Measurements from ENCODE around the gene IL6. TPM values are rescaled to one million over a fixed set of nuclear protein-coding genes. Genes with fewer than 3 reads are reported as not detected.

IL6 gene
- total and polyA plus RNA-seq, 9 of the 15 experiments (the other 6 are each of a cell fraction or from before 2014, with no cell fraction given) = 0.76 to 2.9 (median 1.5) TPM

DNA sequence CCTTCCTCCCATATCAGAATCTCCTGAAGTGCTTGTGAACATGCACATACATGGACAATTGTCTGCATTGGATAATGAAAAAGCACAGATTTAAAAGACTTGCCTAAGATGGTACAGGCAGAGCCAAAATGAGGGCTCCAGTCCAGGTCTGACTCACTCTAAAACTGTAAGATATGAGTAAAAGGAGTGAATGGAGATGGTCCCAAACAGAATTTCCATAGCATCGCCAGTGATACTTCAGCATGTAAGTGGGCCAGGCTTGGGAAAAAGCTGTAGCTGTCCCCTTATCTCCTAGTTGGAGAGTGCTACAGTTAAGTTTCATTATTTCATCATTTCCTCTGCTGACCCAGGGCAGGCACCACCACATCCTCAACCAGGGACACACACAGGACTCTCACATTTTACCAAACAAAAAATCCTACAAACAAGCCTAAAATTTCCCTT lies 26.4 kb upstream of the IL6 start (continued):
- no peak for TF ChIP-seq MCM3 (IDR thresholded peaks at IDR 0.05)
- TF ChIP-seq NBN (IDR thresholded peaks at IDR 0.05; ENCODE audit: low read depth) = no peak
- peak; percentile 31; the same call in 1 of the 2 replicates for TF ChIP-seq ZNF24 (IDR thresholded peaks at IDR 0.05)
- TF ChIP-seq ZNF644 (tag; IDR thresholded peaks at IDR 0.05; ENCODE audit: low read depth) = peak; percentile 59; the same call in 1 of the 2 replicates
- TF ChIP-seq ELF1 (tag; IDR thresholded peaks at IDR 0.05) = no peak
- TF ChIP-seq CBX5 (IDR thresholded peaks at IDR 0.05; ENCODE audit: borderline replicate concordance, low read depth) = no peak

DNA sequence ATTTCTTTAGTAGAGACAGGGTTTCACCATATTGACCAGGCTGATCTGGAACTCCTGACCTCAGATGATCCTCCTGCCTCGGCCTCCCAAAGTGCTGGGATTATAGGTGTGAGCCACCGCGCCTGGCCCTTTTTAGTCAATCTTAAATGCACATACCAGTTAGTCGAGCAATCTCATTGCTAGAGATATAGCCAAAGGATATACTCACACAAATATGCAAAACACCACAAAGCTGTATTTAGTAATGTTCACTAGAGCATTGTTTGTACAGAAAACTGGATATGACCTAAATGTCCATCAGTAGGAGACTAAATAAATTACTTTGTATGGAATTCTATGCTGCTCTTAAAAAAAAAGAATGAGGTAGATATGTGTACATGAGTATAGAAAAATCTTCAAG lies 24.5 kb upstream of the IL6 start:
- H3K9me3 ChIP-seq (replicated peaks; ENCODE audit: control insufficient read depth, insufficient read depth, low read depth, low read length) = no peaks in the 10 kb centered on the region
- ATAC-seq (peak; percentile 15), DNase-seq (ENCODE audit: extremely low read depth in 1 of 4, low spot score in 3 of 4) (no peak), FAIRE-seq (no peak)
- H3K27ac ChIP-seq (ENCODE audit: extremely low read depth, low read depth, low read length) = peak overlapping the region; percentile 65
- no peaks in the 10 kb centered on the region for H3K27me3 ChIP-seq (ENCODE audit: control insufficient read depth in 2 of 2, insufficient read depth in 2 of 2, low read length in 2 of 2)
- WGBS (ENCODE audit: insufficient coverage, low coverage, missing lambda C conversion rate) = 31% methylated on average over 4 of the region's 4 CpGs
- in situ Hi-C loops (cut with MboI) = no loop called here
- ChIA-PET POLR2A (interaction anchor here (0.7 to 2.3 kb wide), 2 partner anchors 11 to 142 kb away, joined by 4 to 11 read pairs; no protein-coding TSS in a partner anchor), CTCF (ENCODE audit: low intra/inter-chr PET ratio) (no interaction called here)
- peak overlapping the region; percentile 44 for H3K4me2 ChIP-seq (ENCODE audit: insufficient read depth, low read length)
- H3K79me2 ChIP-seq (ENCODE audit: control insufficient read depth, insufficient read depth, low read length) = peaks cover 87% of the 10 kb centered on the region
- H3K9ac ChIP-seq (ENCODE audit: insufficient read depth in 1 of 2, low read depth in 2 of 2, low read length in 2 of 2) = peak overlapping the region in 1 of 2 experiments; percentile 66; a peak in 2 of 4 replicates
- no peak overlapping the region for H2AFZ ChIP-seq (ENCODE audit: low read depth, low read length)
- H3K4me3 ChIP-seq = no peak overlapping the region
- peaks cover 8 to 31% of the 10 kb centered on the region in 2 experiments for H3K4me1 ChIP-seq (replicated peaks in 1 of 2; ENCODE audit: control insufficient read depth in 2 of 2, insufficient read depth in 2 of 2, low read length in 2 of 2)
- no peaks in the 10 kb centered on the region for H4K20me1 ChIP-seq (replicated peaks; ENCODE audit: control insufficient read depth, insufficient read depth, low read length)
- no TSS peak for BruUV-seq (replicated peaks)
- TF ChIP-seq, protein P1, sequence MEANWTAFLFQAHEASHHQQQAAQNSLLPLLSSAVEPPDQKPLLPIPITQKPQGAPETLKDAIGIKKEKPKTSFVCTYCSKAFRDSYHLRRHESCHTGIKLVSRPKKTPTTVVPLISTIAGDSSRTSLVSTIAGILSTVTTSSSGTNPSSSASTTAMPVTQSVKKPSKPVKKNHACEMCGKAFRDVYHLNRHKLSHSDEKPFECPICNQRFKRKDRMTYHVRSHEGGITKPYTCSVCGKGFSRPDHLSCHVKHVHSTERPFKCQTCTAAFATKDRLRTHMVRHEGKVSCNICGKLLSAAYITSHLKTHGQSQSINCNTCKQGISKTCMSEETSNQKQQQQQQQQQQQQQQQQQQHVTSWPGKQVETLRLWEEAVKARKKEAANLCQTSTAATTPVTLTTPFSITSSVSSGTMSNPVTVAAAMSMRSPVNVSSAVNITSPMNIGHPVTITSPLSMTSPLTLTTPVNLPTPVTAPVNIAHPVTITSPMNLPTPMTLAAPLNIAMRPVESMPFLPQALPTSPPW (CRISPR knock-in tag; IDR thresholded peaks at IDR 0.05) = 0 out of 2 replicates have a peak, but pooled peaks have one; percentile 13
- TF ChIP-seq HDAC3 (IDR thresholded peaks at IDR 0.05; ENCODE audit: borderline replicate concordance, partially characterized antibody) (peak; percentile 15), MAZ (CRISPR knock-in tag; conservative IDR thresholded peaks at IDR 0.05 in 1 of 2, IDR thresholded peaks at IDR 0.05 in 1 of 2) (peak in 1 of 2 experiments; percentile 27; a peak in 2 of 4 replicates), ZNF239 (CRISPR knock-in tag; IDR thresholded peaks at IDR 0.05) (no peak), RCOR1 (IDR thresholded peaks at IDR 0.05; ENCODE audit: borderline replicate concordance in 1 of 2, low read depth in 2 of 2, low read length in 2 of 2) (no peak), DMBX1 (CRISPR knock-in tag; IDR thresholded peaks at IDR 0.05; ENCODE audit: borderline replicate concordance) (no peak)
- no peaks in the 10 kb centered on the region for H3K9me1 ChIP-seq (ENCODE audit: control insufficient read depth, insufficient read depth, low read length)
- H3K36me3 ChIP-seq (ENCODE audit: control insufficient read depth, insufficient read depth, low read length) = peaks cover 8% of the 10 kb centered on the region; the same call in 2 of the 3 replicates
- intact Hi-C loops (cut with micrococcal nuclease) = loop anchor here (5.0 kb wide), 2 partner anchors 35 to 770 kb away; partner anchors contain the start of gene IGF2BP3
